Neuronal stem cell (in vitro differentiated cells): ENCODE data around the gene PWP1.
"Not testable (repeated sequence)": the region's sequence is repeated elsewhere in the genome, so short reads cannot be mapped to it uniquely, and the experiment has no call there.

ENCODE experiments used
- DNase-seq: peaks from one replicate; pipeline ENCODE4 v3.0.0-alpha.2; 2013; ENCODE audit warnings: low spot score
- H2AFZ ChIP-seq: one replicate; pipeline ENCODE4 v1.6.1; 2013; ENCODE audit warnings: mild to moderate bottlenecking, low read length, inconsistent platforms
- H2AK5ac ChIP-seq: 2 replicates; pipeline ENCODE4 v1.6.1; 2013; ENCODE audit warnings: low read depth, mild to moderate bottlenecking, inconsistent platforms, low read length, moderate library complexity, mixed read lengths
- H2BK120ac ChIP-seq: 2 replicates; pipeline ENCODE4 v1.6.1; 2013; ENCODE audit warnings: low read depth, mild to moderate bottlenecking, inconsistent platforms, low read length, moderate library complexity, mixed read lengths
- H2BK12ac ChIP-seq: one replicate; pipeline ENCODE4 v1.6.1; 2013; ENCODE audit warnings: low read length, inconsistent platforms
- H2BK15ac ChIP-seq: 2 replicates; pipeline ENCODE4 v1.6.1; 2013; ENCODE audit warnings: mild to moderate bottlenecking, low read length, inconsistent platforms, mixed read lengths
- H2BK5ac ChIP-seq: one replicate; pipeline ENCODE4 v1.6.1; 2013; ENCODE audit warnings: inconsistent platforms, mild to moderate bottlenecking, low read length, moderate library complexity
- H3K14ac ChIP-seq: one replicate; pipeline ENCODE4 v1.6.1; 2013; ENCODE audit warnings: low read length, inconsistent platforms
- H3K18ac ChIP-seq: 2 replicates; pipeline ENCODE4 v1.6.1; 2013; ENCODE audit warnings: low read length, inconsistent platforms
- H3K23ac ChIP-seq: 2 replicates; pipeline ENCODE4 v1.6.1; 2013; ENCODE audit warnings: low read depth, mild to moderate bottlenecking, mixed read lengths, low read length, inconsistent platforms; ENCODE audit not compliant: poor library complexity
- H3K27ac ChIP-seq: replicated peaks from 3 replicates; pipeline ENCODE4 v1.5.1; 2013; ENCODE audit warnings: low read length, inconsistent platforms
- H3K27me3 ChIP-seq, 3 experiments: 2 replicates each; pipeline ENCODE4 v1.6.1; 2013; ENCODE audit warnings: low read length in 3 of 3, mild to moderate bottlenecking in 2 of 3, inconsistent platforms in 1 of 3, low read depth in 1 of 3, mixed read lengths in 1 of 3, moderate library complexity in 1 of 3; ENCODE audit not compliant: control insufficient read depth in 3 of 3, insufficient read depth in 3 of 3
- H3K36me3 ChIP-seq, 2 donors: replicated peaks in 1 of 2; 2 replicates each; pipeline ENCODE4 v1.6.1; 2013; ENCODE audit warnings: low read length in 2 of 2; ENCODE audit not compliant: control insufficient read depth in 2 of 2, insufficient read depth in 2 of 2
- H3K4ac ChIP-seq: 2 replicates; pipeline ENCODE4 v1.6.1; 2013; ENCODE audit warnings: inconsistent platforms, mild to moderate bottlenecking, low read length, moderate library complexity
- H3K4me1 ChIP-seq, 2 donors: 1 replicate in 1 of 2; 2 replicates in 1 of 2; pipeline ENCODE4 v1.6.1; 2013; ENCODE audit warnings: low read length in 2 of 2, low read depth in 1 of 2; ENCODE audit not compliant: control insufficient read depth in 2 of 2, insufficient read depth in 1 of 2
- H3K4me2 ChIP-seq: one replicate; pipeline ENCODE4 v1.6.1; 2013; ENCODE audit warnings: mild to moderate bottlenecking, low read length, inconsistent platforms; ENCODE audit not compliant: insufficient read depth, poor library complexity, severe bottlenecking
- H3K4me3 ChIP-seq, 2 donors: 2 replicates each; pipeline ENCODE4 v1.5.1; 2013; ENCODE audit warnings: low read length in 2 of 2, mild to moderate bottlenecking in 2 of 2, inconsistent platforms in 1 of 2, moderate library complexity in 1 of 2
- H3K79me1 ChIP-seq: one replicate; pipeline ENCODE4 v1.6.1; 2013; ENCODE audit warnings: low read depth, mild to moderate bottlenecking, inconsistent platforms, low read length, moderate library complexity
- H3K9ac ChIP-seq: one replicate; pipeline ENCODE4 v1.6.1; 2013; ENCODE audit warnings: mild to moderate bottlenecking, low read depth, low read length, inconsistent platforms; ENCODE audit not compliant: poor library complexity
- H3K9me3 ChIP-seq, 2 donors: replicated peaks in 1 of 2; 2 replicates each; pipeline versions ENCODE3 to v1.6.1; 2013; ENCODE audit warnings: low read length in 2 of 2, mild to moderate bottlenecking in 2 of 2, inconsistent platforms in 1 of 2, low read depth in 1 of 2, mixed read lengths in 1 of 2, moderate library complexity in 1 of 2; ENCODE audit not compliant: control insufficient read depth in 2 of 2, insufficient read depth in 1 of 2
- H4K8ac ChIP-seq: one replicate; pipeline ENCODE4 v1.6.1; 2013; ENCODE audit warnings: low read depth, mild to moderate bottlenecking, inconsistent platforms, low read length, moderate library complexity
- H4K91ac ChIP-seq: one replicate; pipeline ENCODE4 v1.6.1; 2013; ENCODE audit warnings: low read length, low read depth, mild to moderate bottlenecking, inconsistent platforms; ENCODE audit not compliant: poor library complexity
- WGBS, 2 donors: extraction: QIAGEN DNeasy Blood & Tissue Kit; methylation state at CpG; one replicate each; pipeline ENCODE4 v1.1.7; 2013; ENCODE audit warnings: missing lambda C conversion rate in 2 of 2, mixed read lengths in 1 of 2; ENCODE audit not compliant: insufficient read length in 2 of 2, insufficient replicate concordance in 1 of 2; ENCODE audit errors: extremely low coverage in 2 of 2; 5-methylcytosine and 5-hydroxymethylcytosine counted together

Gene PWP1

GRCh38 chr12:107727327-107727726 lies 41.7 kb downstream of the PWP1 start:
- H3K4ac ChIP-seq, H3K14ac ChIP-seq, H3K27ac ChIP-seq, DNase-seq, H3K9me3 ChIP-seq, H3K18ac ChIP-seq, H2BK5ac ChIP-seq, H3K9ac ChIP-seq, H3K4me1 ChIP-seq, H3K79me1 ChIP-seq, H3K23ac ChIP-seq, H3K27me3 ChIP-seq, H2AFZ ChIP-seq, H3K4me3 ChIP-seq, H3K4me2 ChIP-seq, H2AK5ac ChIP-seq, H2BK120ac ChIP-seq, H4K8ac ChIP-seq, H2BK12ac ChIP-seq, H4K91ac ChIP-seq, H3K36me3 ChIP-seq, H2BK15ac ChIP-seq: not testable (repeated sequence)
- no CpG with 5 or more reads among the region's 1 CpG for WGBS, 2 donors

- H2BK12ac ChIP-seq, H2BK120ac ChIP-seq, H3K27ac ChIP-seq, DNase-seq, H3K4me1 ChIP-seq, H3K27me3 ChIP-seq, H3K18ac ChIP-seq, H3K4ac ChIP-seq, H3K9ac ChIP-seq, H4K8ac ChIP-seq, H4K91ac ChIP-seq, H3K23ac ChIP-seq, H2BK5ac ChIP-seq, H3K36me3 ChIP-seq, H3K4me2 ChIP-seq, H2AK5ac ChIP-seq, H3K79me1 ChIP-seq, H2AFZ ChIP-seq, H3K4me3 ChIP-seq, H3K9me3 ChIP-seq, H3K14ac ChIP-seq, H2BK15ac ChIP-seq: not testable (repeated sequence)
- WGBS, 2 donors = no CpG with 5 or more reads among the region's 1 CpG
These were observed 42.1 kb downstream of the PWP1 start for GRCh38 chr12:107727742-107728141.

GRCh38 chr12:107730618-107731341 lies 45.2 kb downstream of the PWP1 start:
- no peaks in the 10 kb centered on the region for H3K9me3 ChIP-seq
- no peak overlapping the region for H2AK5ac ChIP-seq
- H3K79me1 ChIP-seq = no peaks in the 10 kb centered on the region
- H3K4me1 ChIP-seq = no peaks in the 10 kb centered on the region
- H2AFZ ChIP-seq = no peak overlapping the region
- no peak for DNase-seq
- no peak overlapping the region for H3K4me3 ChIP-seq
- H3K36me3 ChIP-seq = peaks cover 15 to 36% of the 10 kb centered on the region in 2 donors
- no peak overlapping the region for H3K14ac ChIP-seq
- H3K4me2 ChIP-seq = no peak overlapping the region
- 83% methylated on average over 1 of the region's 4 CpGs; no CpG with 5 or more reads in 1 of the 2 donors for WGBS, 2 donors
- H3K23ac ChIP-seq = no peak overlapping the region
- no peak overlapping the region for H3K9ac ChIP-seq
- no peak overlapping the region for H4K8ac ChIP-seq
- no peaks in the 10 kb centered on the region for H3K27me3 ChIP-seq
- no peak overlapping the region for H3K18ac ChIP-seq
- H4K91ac ChIP-seq = no peak overlapping the region
- H2BK5ac ChIP-seq = no peak overlapping the region
- no peak overlapping the region for H3K27ac ChIP-seq
- H3K4ac ChIP-seq = no peak overlapping the region
- no peak overlapping the region for H2BK15ac ChIP-seq
- H2BK120ac ChIP-seq = no peak overlapping the region
- no peak overlapping the region for H2BK12ac ChIP-seq

- Histone ChIP-seq H2BK15ac (no peak overlapping the region), H3K4me3 (no peak overlapping the region), H2BK120ac (no peak overlapping the region), H2BK12ac (no peak overlapping the region), H3K79me1 (no peaks in the 10 kb centered on the region), H3K27ac (no peak overlapping the region), H2AK5ac (no peak overlapping the region), H3K4ac (no peak overlapping the region), H3K23ac (no peak overlapping the region), H2AFZ (no peak overlapping the region), H3K27me3 (no peaks in the 10 kb centered on the region), H2BK5ac (no peak overlapping the region), H3K4me1 (no peaks in the 10 kb centered on the region), H3K14ac (no peak overlapping the region), H4K8ac (no peak overlapping the region), H3K9ac (no peak overlapping the region), H4K91ac (no peak overlapping the region), H3K4me2 (no peak overlapping the region), H3K36me3 (peaks cover 19 to 42% of the 10 kb centered on the region in 2 donors), H3K18ac (no peak overlapping the region), H3K9me3 (no peaks in the 10 kb centered on the region)
- DNase-seq = no peak
- WGBS, 2 donors = no CpG with 5 or more reads among the region's 4 CpGs
These were observed 45.8 kb downstream of the PWP1 start for GRCh38 chr12:107731366-107731765.
